ENCODE results near the gene ZNF362. TPM values are rescaled to one million over a fixed set of nuclear protein-coding genes. Genes with fewer than 3 reads are reported as not detected.
A peak's percentile ranks its signal among the peaks of the same experiment; 100 is the strongest.

Gene ZNF362
- total and polyA plus RNA-seq, 5 donors from 2014 or later: 12.2 to 21.7 (median 15.2) TPM

DNA sequence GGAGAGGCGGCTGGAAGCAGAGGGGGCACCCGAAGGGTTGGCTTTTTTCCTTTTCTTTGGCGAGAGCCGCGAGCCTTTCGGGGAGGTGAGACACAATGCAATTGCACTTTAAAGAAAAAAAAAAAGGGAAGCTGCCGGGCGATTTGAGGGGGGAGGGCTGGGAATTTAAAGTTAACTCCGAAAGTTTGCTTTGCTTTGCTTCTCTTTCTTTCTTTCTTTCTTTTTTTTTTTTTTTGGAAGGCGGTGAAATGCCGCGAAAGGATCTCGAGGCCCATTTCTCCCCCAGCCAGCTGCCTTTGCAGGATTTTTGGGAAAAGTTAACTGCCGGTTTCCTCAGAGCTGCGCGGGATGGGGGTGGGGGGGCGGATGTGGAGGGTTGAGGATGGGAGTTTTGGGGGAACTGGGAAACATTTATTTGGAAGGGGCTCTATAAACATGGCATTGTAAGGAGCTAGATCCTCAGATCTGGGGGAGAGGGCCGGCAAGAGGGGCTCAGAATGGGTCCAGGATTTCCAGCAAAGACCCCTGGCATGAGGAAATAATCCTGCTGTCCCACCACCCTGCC, 997 bp downstream of the ZNF362 start:
- Mint-ChIP-seq H3K27me3 (peaks cover 4% of the 10 kb centered on the region), H3K27ac (peak overlapping the region; percentile 94 to 97 (median 97)), H3K36me3 (peaks cover 12% of the 10 kb centered on the region), H3K9me3 (no peaks in the 10 kb centered on the region), H3K4me3 (peak overlapping the region; percentile 97 to 99 (median 98)), H3K4me1 (peaks cover 0 to 50% (median 36%) of the 10 kb centered on the region in 4 donors)
- Histone ChIP-seq H3K27ac (ENCODE audit: insufficient read depth, low read length, poor library complexity, severe bottlenecking) (peak overlapping the region; percentile 51), H3K4me1 (ENCODE audit: control insufficient read depth, insufficient read depth, low read length, poor library complexity, severe bottlenecking) (peaks cover 22% of the 10 kb centered on the region), H3K36me3 (ENCODE audit: control insufficient read depth, insufficient read depth, low read length) (no peaks in the 10 kb centered on the region), H3K4me3 (ENCODE audit: low read depth, low read length) (peak overlapping the region; percentile 85), H3K27me3 (ENCODE audit: control insufficient read depth, insufficient read depth, low read length) (no peaks in the 10 kb centered on the region), H3K9me3 (ENCODE audit: control insufficient read depth in 2 of 2, low read length in 2 of 2) (no peaks in the 10 kb centered on the region)
- DNase-seq (no peak), ATAC-seq (ENCODE audit: low read depth in 2 of 2) (no peak)

DNA sequence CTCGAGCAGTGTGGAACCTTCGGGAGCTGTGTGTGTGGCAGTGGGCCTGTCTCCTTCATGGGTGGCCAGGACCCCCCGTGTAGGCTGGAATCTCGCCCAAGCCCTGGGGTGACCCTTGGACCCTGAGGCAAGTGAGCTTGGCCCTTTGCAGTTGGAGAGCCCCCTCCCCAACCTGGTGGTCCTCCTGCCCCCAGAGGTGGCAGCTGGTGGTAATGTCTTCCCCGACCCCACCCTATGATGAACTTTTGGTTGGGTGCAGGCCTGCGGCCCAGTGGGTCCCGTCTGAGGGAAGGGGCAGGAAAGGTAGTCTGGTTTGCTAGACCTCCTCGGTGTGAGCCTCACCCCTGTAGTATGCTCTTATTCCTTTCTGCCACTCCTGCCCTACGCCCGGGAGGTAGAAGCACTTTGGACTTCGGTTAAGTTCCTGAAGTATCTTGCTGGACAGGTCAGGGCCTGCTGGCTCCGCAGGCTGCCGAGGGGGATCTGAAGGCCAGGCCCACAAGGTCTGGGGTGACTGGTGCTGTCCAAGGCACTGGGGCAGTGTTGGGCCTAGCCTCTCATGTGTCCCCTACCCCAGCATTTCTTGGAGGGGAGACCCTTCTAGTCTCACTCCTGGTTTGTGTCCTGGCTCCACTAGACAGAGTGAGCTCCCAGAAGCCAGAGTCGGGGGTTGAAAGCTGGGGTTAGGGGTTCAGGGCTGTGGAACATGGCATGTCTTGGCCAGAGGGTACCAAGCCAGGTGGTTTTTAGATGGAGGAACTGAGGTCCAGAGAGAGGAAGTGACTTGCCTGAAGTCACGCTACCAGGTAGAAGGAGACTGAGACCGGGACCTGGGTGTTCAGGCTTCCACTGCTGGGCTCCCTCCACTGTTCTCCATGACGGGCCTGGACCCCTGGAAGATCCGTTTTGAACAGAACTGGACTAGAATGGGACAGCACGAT, 1.8 kb downstream of the ZNF362 start:
- H3K27ac Mint-ChIP-seq: peak overlapping the region; percentile 26 to 73 (median 29)
- H3K9me3 Mint-ChIP-seq: no peaks in the 10 kb centered on the region
- DNase-seq: no peak
- H3K9me3 ChIP-seq (ENCODE audit: control insufficient read depth in 2 of 2, low read length in 2 of 2): no peaks in the 10 kb centered on the region
- peak overlapping the region; percentile 85 for H3K4me3 ChIP-seq (ENCODE audit: low read depth, low read length)
- peaks cover 4% of the 10 kb centered on the region for H3K27me3 Mint-ChIP-seq
- H3K36me3 ChIP-seq (ENCODE audit: control insufficient read depth, insufficient read depth, low read length): no peaks in the 10 kb centered on the region
- peaks cover 18% of the 10 kb centered on the region for H3K36me3 Mint-ChIP-seq
- H3K4me1 Mint-ChIP-seq: peaks cover 0 to 58% (median 37%) of the 10 kb centered on the region in 4 donors
- no peak for ATAC-seq (ENCODE audit: low read depth in 2 of 2)
- peak overlapping the region; percentile 97 to 99 (median 98) for H3K4me3 Mint-ChIP-seq
- no peaks in the 10 kb centered on the region for H3K27me3 ChIP-seq (ENCODE audit: control insufficient read depth, insufficient read depth, low read length)
- no peak overlapping the region for H3K27ac ChIP-seq (ENCODE audit: insufficient read depth, low read length, poor library complexity, severe bottlenecking)
- H3K4me1 ChIP-seq (ENCODE audit: control insufficient read depth, insufficient read depth, low read length, poor library complexity, severe bottlenecking): peaks cover 22% of the 10 kb centered on the region

DNA sequence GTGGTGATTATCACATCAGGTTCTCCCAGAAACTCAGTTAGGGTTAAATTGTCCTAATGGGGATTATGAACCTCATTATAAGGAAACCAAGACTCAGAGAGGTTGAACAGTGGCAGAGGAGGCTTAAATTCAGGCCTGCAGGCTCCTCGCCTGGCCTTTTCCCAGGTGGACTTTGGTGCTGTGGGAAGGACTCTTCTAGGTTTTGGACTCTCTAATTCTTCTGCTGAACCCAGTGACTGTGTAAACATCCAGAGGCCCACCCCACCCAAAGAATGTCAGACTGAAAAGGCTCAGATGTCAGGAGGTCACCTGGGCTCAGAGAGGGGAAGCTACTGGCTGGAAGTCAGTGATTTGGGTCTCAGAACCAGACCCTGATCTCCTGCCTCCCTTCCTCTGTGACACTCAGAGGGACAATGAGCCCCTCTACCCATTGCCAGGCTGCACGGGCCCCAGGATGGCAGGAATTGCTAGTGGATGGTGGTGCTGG, 2.5 kb downstream of the ZNF362 start:
- H3K4me1 Mint-ChIP-seq: peaks cover 0 to 59% (median 37%) of the 10 kb centered on the region in 4 donors
- H3K27ac Mint-ChIP-seq: peak overlapping the region in 2 of 3 donors; percentile 22 to 23
- ATAC-seq (ENCODE audit: low read depth in 2 of 2) (no peak), DNase-seq (no peak)
- Histone ChIP-seq H3K4me3 (ENCODE audit: low read depth, low read length) (no peak overlapping the region), H3K36me3 (ENCODE audit: control insufficient read depth, insufficient read depth, low read length) (no peaks in the 10 kb centered on the region), H3K27me3 (ENCODE audit: control insufficient read depth, insufficient read depth, low read length) (no peaks in the 10 kb centered on the region), H3K4me1 (ENCODE audit: control insufficient read depth, insufficient read depth, low read length, poor library complexity, severe bottlenecking) (peaks cover 22% of the 10 kb centered on the region), H3K27ac (ENCODE audit: insufficient read depth, low read length, poor library complexity, severe bottlenecking) (no peak overlapping the region), H3K9me3 (ENCODE audit: control insufficient read depth in 2 of 2, low read length in 2 of 2) (no peaks in the 10 kb centered on the region)
- H3K36me3 Mint-ChIP-seq: peaks cover 18% of the 10 kb centered on the region
- H3K4me3 Mint-ChIP-seq: peak overlapping the region; percentile 73 to 97 (median 93)
- H3K9me3 Mint-ChIP-seq: no peaks in the 10 kb centered on the region
- H3K27me3 Mint-ChIP-seq: peaks cover 4% of the 10 kb centered on the region

DNA sequence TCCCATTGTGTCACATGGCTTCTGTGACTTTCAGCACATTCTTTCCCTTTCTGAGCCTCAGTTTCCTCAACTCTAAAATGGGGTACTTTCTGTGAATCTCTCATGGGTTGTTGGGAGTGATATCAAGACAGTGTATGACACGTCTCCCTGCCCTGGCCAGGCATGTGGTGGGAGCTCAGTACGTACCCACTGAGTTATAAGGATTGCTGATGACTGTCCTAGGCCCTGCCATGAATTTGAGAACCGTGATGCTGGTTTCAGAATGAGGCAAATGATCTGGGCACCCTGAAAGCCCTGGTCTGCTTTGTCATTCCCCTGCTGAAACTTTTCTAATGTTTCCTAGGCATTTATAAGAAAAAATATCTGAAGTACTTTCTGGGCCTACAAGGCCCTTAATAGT, 3.6 kb downstream of the ZNF362 start:
- H3K27me3 Mint-ChIP-seq: peaks cover 4% of the 10 kb centered on the region
- Histone ChIP-seq H3K9me3 (ENCODE audit: control insufficient read depth in 2 of 2, low read length in 2 of 2) (no peaks in the 10 kb centered on the region), H3K27me3 (ENCODE audit: control insufficient read depth, insufficient read depth, low read length) (no peaks in the 10 kb centered on the region), H3K4me3 (ENCODE audit: low read depth, low read length) (no peak overlapping the region), H3K27ac (ENCODE audit: insufficient read depth, low read length, poor library complexity, severe bottlenecking) (no peak overlapping the region), H3K4me1 (ENCODE audit: control insufficient read depth, insufficient read depth, low read length, poor library complexity, severe bottlenecking) (peaks cover 25% of the 10 kb centered on the region), H3K36me3 (ENCODE audit: control insufficient read depth, insufficient read depth, low read length) (no peaks in the 10 kb centered on the region)
- H3K4me3 Mint-ChIP-seq: peak overlapping the region in 3 of 4 donors; percentile 7 to 97 (median 97)
- no peaks in the 10 kb centered on the region for H3K9me3 Mint-ChIP-seq
- DNase-seq: no peak
- H3K36me3 Mint-ChIP-seq: peaks cover 18% of the 10 kb centered on the region
- peak overlapping the region in 1 of 3 donors; percentile 22 for H3K27ac Mint-ChIP-seq
- no peak for ATAC-seq (ENCODE audit: low read depth in 2 of 2)
- peaks cover 0 to 61% (median 37%) of the 10 kb centered on the region in 4 donors for H3K4me1 Mint-ChIP-seq

DNA sequence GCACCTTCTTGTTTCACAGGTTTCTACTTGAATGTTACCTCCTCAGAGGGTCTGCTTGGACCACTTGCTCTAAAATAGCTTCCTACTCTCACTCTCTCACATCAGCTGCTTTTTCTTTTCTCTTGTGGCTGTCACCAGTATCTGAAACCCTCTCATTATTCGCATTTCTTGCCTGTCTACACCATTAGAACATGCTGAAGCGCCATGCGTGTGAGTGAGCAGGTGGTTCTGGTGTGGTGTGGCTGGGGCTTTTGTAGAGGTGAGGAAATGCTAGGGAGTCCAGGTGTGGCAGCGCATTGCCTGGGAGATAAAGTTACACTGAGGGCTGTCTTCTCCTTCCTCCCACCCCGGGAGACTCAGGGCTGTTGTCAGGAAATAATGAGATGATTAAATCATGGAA, 4.1 kb downstream of the ZNF362 start:
- no peaks in the 10 kb centered on the region for H3K36me3 ChIP-seq (ENCODE audit: control insufficient read depth, insufficient read depth, low read length)
- H3K27ac ChIP-seq (ENCODE audit: insufficient read depth, low read length, poor library complexity, severe bottlenecking): no peak overlapping the region
- H3K27ac Mint-ChIP-seq: peak overlapping the region in 1 of 3 donors; percentile 42
- peaks cover 0 to 57% (median 37%) of the 10 kb centered on the region in 4 donors for H3K4me1 Mint-ChIP-seq
- H3K36me3 Mint-ChIP-seq: peaks cover 18% of the 10 kb centered on the region
- no peaks in the 10 kb centered on the region for H3K27me3 ChIP-seq (ENCODE audit: control insufficient read depth, insufficient read depth, low read length)
- no peaks in the 10 kb centered on the region for H3K9me3 ChIP-seq (ENCODE audit: control insufficient read depth in 2 of 2, low read length in 2 of 2)
- peaks cover 4% of the 10 kb centered on the region for H3K27me3 Mint-ChIP-seq
- peak overlapping the region; percentile 7 to 64 (median 18) for H3K4me3 Mint-ChIP-seq
- DNase-seq (no peak), ATAC-seq (ENCODE audit: low read depth in 2 of 2) (no peak)
- no peak overlapping the region for H3K4me3 ChIP-seq (ENCODE audit: low read depth, low read length)
- H3K4me1 ChIP-seq (ENCODE audit: control insufficient read depth, insufficient read depth, low read length, poor library complexity, severe bottlenecking): peaks cover 22% of the 10 kb centered on the region
- H3K9me3 Mint-ChIP-seq: no peaks in the 10 kb centered on the region

DNA sequence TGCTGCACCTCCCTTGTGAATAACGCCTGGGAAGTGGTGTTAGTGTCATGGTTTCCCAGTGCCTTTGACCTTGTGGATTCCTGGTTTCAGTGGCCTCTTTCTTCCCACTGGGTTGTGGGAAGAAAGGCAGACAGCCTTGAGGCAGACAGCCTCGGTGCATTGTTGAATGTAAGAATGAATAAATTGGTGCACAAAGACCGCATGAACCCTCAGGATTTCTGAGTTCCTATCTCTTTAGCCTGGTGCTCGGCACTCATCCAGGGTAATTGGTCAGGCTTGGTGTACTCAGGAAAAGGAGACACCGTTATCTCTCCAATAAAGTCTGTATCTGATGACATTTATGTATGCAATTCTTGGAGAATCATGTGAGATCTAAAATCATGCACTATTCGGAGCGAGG, 5.1 kb downstream of the ZNF362 start:
- peaks cover 18% of the 10 kb centered on the region for H3K36me3 Mint-ChIP-seq
- H3K9me3 Mint-ChIP-seq: no peaks in the 10 kb centered on the region
- Histone ChIP-seq H3K36me3 (ENCODE audit: control insufficient read depth, insufficient read depth, low read length) (no peaks in the 10 kb centered on the region), H3K27ac (ENCODE audit: insufficient read depth, low read length, poor library complexity, severe bottlenecking) (no peak overlapping the region), H3K9me3 (ENCODE audit: control insufficient read depth in 2 of 2, low read length in 2 of 2) (no peaks in the 10 kb centered on the region), H3K27me3 (ENCODE audit: control insufficient read depth, insufficient read depth, low read length) (no peaks in the 10 kb centered on the region), H3K4me1 (ENCODE audit: control insufficient read depth, insufficient read depth, low read length, poor library complexity, severe bottlenecking) (peaks cover 18% of the 10 kb centered on the region), H3K4me3 (ENCODE audit: low read depth, low read length) (no peak overlapping the region)
- ATAC-seq (ENCODE audit: low read depth in 2 of 2): no peak
- peaks cover 4% of the 10 kb centered on the region for H3K27me3 Mint-ChIP-seq
- no peak overlapping the region for H3K27ac Mint-ChIP-seq
- H3K4me1 Mint-ChIP-seq: peaks cover 0 to 59% (median 39%) of the 10 kb centered on the region in 4 donors
- H3K4me3 Mint-ChIP-seq: peak overlapping the region in 1 of 4 donors; percentile 69
- DNase-seq: no peak

DNA sequence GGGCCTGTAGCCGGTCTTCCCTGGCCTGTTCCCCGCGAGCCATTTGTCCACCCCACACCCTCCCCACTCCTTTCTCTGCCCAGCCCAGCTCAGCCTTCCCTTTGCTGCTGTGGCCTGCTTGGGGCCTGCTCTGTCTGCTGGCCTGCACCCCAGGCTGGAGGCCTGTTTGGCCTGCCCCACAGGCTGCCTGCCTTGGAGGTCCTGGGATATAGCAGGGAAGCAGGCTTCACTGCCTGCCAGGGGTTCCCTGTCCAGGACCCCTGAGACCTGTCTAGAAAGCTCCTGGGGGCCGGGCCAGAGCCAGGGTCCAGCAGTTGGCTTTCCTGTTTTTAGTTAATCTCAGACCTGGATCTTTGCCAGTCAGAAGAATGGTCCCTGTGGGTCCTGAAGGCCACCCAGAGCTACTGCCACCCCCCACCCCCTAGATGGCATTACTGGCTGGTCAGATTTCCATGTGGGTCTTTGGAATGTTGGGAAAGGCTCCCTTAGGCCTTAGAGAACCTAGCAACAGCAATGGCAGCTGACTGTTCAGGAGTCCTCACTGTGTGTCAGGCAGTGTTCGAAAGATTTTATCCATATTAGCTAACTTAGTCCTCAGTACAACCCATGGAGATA, 7.7 kb downstream of the ZNF362 start:
- DNase-seq: no peak
- Histone ChIP-seq H3K9me3 (ENCODE audit: control insufficient read depth in 2 of 2, low read length in 2 of 2) (no peaks in the 10 kb centered on the region), H3K4me1 (ENCODE audit: control insufficient read depth, insufficient read depth, low read length, poor library complexity, severe bottlenecking) (peaks cover 11% of the 10 kb centered on the region), H3K27ac (ENCODE audit: insufficient read depth, low read length, poor library complexity, severe bottlenecking) (no peak overlapping the region), H3K4me3 (ENCODE audit: low read depth, low read length) (no peak overlapping the region), H3K36me3 (ENCODE audit: control insufficient read depth, insufficient read depth, low read length) (no peaks in the 10 kb centered on the region), H3K27me3 (ENCODE audit: control insufficient read depth, insufficient read depth, low read length) (no peaks in the 10 kb centered on the region)
- H3K4me3 Mint-ChIP-seq: no peak overlapping the region
- peaks cover 6 to 55% (median 31%) of the 10 kb centered on the region in 4 donors for H3K4me1 Mint-ChIP-seq
- no peak overlapping the region for H3K27ac Mint-ChIP-seq
- H3K36me3 Mint-ChIP-seq: peaks cover 14% of the 10 kb centered on the region
- no peak for ATAC-seq (ENCODE audit: low read depth in 2 of 2)
- H3K9me3 Mint-ChIP-seq: no peaks in the 10 kb centered on the region
- no peaks in the 10 kb centered on the region for H3K27me3 Mint-ChIP-seq

All from CD4-positive, CD25-positive, alpha-beta regulatory T cell (primary cell).